Measurements from ENCODE around the gene COA3.

The COA3 gene

DNA sequence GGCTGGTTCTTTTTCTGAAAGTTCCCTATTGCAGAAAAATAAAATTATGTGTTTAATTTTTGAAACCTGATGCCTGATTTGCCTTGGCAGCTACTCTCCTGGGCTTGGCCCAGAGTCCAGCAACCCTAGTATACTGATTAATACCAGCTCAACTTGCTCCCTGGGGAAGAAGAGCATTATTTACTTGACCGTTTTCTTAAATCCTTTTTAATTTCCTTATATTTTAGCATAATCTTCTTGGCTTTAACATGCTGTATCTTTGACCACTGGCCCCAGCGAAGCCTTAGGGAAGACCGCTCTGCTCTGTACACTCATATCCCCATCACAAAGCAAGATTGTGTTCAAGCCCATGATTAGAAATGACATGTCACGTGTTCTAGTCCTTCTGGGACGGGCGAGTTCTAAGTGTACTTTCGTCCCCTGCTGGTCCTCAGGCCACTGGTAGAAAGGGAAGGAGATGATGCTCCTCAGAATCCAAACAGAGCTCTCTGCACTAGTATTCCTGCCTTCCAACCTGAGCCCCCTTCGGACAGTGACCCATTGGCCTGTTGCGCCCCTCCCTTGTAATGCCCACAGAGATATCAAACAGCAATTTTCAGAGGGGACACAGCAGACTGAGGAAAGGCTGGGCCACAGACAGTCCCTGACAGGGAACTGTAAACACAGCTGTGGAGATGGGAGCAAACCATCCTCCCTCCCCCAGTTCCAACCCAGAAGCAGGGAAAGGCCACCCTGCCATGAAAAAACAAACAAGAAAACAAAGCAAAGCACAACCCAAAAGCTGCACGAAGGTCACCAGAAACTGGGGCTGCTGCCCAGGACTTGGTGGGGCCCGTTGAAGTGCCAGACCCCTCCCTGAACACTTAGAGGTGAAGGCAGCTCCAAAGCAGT lies 49.4 kb downstream of the COA3 start:
- DNase-seq: no peak

DNA sequence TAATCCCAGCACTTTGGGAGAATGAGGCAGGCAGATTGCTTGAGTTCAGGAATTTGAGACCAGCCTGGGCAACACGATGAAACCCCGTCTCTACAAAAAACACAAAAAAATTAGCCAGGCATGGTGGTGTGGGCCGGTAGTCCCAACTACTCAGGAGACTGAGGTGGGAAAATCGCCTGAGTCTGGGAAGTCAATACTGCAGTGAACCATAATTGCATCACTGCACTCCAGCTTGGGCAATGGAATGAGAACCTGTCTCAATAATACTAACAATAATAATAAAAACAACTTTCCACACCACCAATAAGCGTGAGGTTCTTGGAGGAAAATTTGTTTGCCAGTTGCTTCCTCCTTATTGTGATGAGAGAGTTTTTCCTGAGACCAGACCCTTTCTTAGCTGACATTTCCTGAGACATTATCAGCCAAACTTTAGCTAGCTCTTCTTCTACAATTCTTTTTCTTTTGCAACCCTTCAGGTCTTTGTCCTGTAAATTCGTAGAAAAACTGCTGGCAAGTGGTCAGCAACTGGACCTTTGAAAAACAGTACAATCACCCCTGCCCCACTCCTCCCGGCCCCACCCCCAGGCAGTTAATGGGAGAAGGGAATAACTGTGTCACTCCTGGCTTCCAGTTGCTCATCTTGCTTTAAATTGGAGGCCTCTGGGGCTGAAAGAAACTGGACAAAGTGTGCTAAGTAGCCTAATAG lies 50.1 kb downstream of the COA3 start:
- no peak for DNase-seq

All from NCI-H526 (cell line).